Stimulated activated naive B cell treated with anti-CD40 and anti-IgM and Interleukin-4, amounts not matched to agents 10 μg/mL and 1 μg/mL and 100 μg/mL, for 72 hours (primary cell): Measurements from ENCODE around the gene NTSR2.

Experiments
- ATAC-seq, 2 donors: fragments of 150-1000 bp; cut with Tn5 transposase; replicated peaks; 2 replicates each; pipeline ENCODE4 v1.10.0; 2021; ENCODE audit warnings: moderate library complexity in 1 of 2
- DNase-seq: peaks from one replicate; pipeline ENCODE4 v3.0.0; 2021
- H3K27ac Mint-ChIP-seq: one replicate; pipeline ENCODE4 v1.8.0; 2022; ENCODE audit warnings: mild to moderate bottlenecking, mixed read lengths
- H3K27me3 Mint-ChIP-seq, 2 donors: one replicate each; pipeline ENCODE4 v1.8.0; 2022; ENCODE audit warnings: mixed read lengths in 2 of 2
- H3K36me3 Mint-ChIP-seq, 2 donors: one replicate each; pipeline ENCODE4 v1.8.0; 2022; ENCODE audit warnings: mixed read lengths in 2 of 2, mild to moderate bottlenecking in 1 of 2
- H3K4me1 Mint-ChIP-seq, 2 donors: one replicate each; pipeline ENCODE4 v1.8.0; 2022; ENCODE audit warnings: mixed read lengths in 2 of 2, mild to moderate bottlenecking in 1 of 2
- H3K4me3 Mint-ChIP-seq, 2 donors: one replicate each; pipeline ENCODE4 v1.8.0; 2022; ENCODE audit warnings: mild to moderate bottlenecking in 2 of 2, mixed read lengths in 2 of 2, moderate library complexity in 1 of 2
- H3K9me3 Mint-ChIP-seq, 2 donors: one replicate each; pipeline ENCODE4 v1.8.0; 2022; ENCODE audit warnings: mixed read lengths in 2 of 2, mild to moderate bottlenecking in 1 of 2

NTSR2 gene

DNA sequence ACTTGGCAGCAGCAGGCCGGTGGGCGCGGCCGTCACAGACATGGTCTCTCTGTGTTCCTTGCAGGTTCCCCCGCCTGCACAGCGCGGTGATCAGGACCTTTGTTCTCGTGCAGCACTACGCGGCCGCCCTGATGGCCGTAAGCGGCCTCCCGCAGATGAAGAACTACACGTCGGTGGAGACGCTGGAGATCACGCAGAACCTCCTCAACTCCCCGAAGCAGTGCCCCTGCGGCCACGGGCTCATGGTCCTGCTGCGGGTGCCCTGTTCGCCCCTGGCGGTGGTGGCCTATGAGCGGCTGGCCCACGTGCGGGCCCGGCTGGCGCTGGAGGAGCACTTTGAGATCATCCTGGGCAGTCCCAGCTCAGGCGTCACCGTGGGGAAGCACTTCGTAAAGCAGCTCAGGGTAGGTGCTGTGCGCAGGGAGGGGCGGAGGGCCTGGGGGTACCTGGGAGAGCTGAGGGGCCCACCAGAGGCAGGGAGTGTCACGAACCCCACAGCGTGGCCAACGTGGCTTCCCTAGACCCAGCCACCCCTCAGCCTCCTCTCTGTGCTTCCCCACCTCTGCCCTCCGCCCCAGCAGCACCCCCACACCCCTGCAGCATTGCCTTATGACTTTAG, 59.3 kb downstream of the NTSR2 start:
- no peak overlapping the region for H3K27ac Mint-ChIP-seq
- DNase-seq (no peak), ATAC-seq (no peak)
- H3K4me1 Mint-ChIP-seq = no peaks in the 10 kb centered on the region
- peaks cover 0 to 12% of the 10 kb centered on the region in 2 donors for H3K27me3 Mint-ChIP-seq
- no peak overlapping the region for H3K4me3 Mint-ChIP-seq
- H3K36me3 Mint-ChIP-seq = no peaks in the 10 kb centered on the region
- H3K9me3 Mint-ChIP-seq = no peaks in the 10 kb centered on the region
